Adrenal gland (tissue), 5 donors: ENCODE measurements around the gene ADCY5.

Experiments used
- CTCF ChIP-seq, 6 experiments: fragments of 450-650 bp in 4 of 6; fragments of 200-600 bp in 2 of 6; sonication (generic) in 1 of 6; IDR thresholded peaks; 1 replicate in 5 of 6; 2 replicates in 1 of 6; pipeline versions ENCODE4 v1.5.1 to v1.8.0; 2016 to 2021; ENCODE audit warnings: antibody characterized with exemption in 6 of 6, mild to moderate bottlenecking in 2 of 6, moderate library complexity in 1 of 6
- POLR2A ChIP-seq, 2 donors: fragments of 450-650 bp; IDR thresholded peaks; one replicate each; pipeline ENCODE4 v1.6.1; 2017; ENCODE audit warnings: antibody characterized with exemption in 2 of 2, mild to moderate bottlenecking in 2 of 2, moderate library complexity in 1 of 2
- donor health status: DM: no; HTN: no; CAD: no.

GRCh38 chr3:123380261-123380660 lies 68.6 kb downstream of the ADCY5 start:
- TF ChIP-seq CTCF (IDR thresholded peaks at IDR 0.05) (no peak), POLR2A (IDR thresholded peaks at IDR 0.05) (no peak)
